Tibial nerve (tissue), 4 donors: Measurements from ENCODE around the gene RIMS3.

Experiments
- EP300 ChIP-seq, 2 donors: sonication (generic); formaldehyde crosslinking; IDR thresholded peaks; one replicate each; pipeline ENCODE4 v1.6.1; 2017; ENCODE audit warnings: antibody characterized with exemption in 2 of 2, mild to moderate bottlenecking in 1 of 2
- POLR2A ChIP-seq, 2 donors: fragments of 450-650 bp; IDR thresholded peaks; one replicate each; pipeline ENCODE4 v1.6.1; 2017; ENCODE audit warnings: antibody characterized with exemption in 2 of 2, mild to moderate bottlenecking in 2 of 2, moderate library complexity in 2 of 2
- TF ChIP-seq, protein P1 (sequence below), 5 experiments: fragments of 200-600 bp in 3 of 5; fragments of 450-650 bp in 2 of 5; sonication (generic) in 3 of 5; IDR thresholded peaks; one replicate each; pipeline ENCODE4 v1.5.1; 2016 to 2019; ENCODE audit warnings: antibody characterized with exemption in 5 of 5, mild to moderate bottlenecking in 3 of 5, moderate library complexity in 2 of 5

DNA sequence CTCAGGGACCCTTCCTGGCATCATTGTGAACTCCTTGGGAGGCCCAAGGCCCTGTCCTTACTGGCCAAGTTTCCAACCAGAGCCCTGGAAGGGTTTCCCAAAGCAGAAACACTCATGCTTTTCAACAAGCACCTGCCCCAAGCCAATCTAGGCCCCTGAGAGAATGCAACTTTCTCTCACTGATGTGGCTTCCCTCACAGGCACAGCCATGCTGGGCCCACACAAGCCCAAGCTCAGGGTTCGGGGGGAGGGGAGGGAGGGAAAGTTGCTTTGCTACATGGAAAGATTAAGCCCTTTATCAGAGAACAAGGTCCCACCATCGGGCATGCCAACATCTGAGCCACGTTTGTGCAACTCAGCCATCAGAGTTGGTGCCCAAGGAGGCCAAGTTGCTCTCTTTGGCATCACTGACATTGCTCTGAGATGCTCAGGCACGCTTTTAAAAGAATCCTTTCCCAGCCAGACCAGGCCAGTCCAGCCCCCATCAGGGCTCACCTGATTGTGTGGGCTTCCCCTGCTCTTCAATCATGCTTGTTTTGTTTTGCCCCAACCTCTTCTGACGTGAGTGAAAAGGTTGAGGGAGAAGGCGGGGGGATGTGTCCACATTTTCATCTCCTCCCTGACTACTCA, 43.5 kb downstream of the RIMS3 start:
- no peak for TF ChIP-seq EP300 (IDR thresholded peaks at IDR 0.05)
- TF ChIP-seq, protein P1, sequence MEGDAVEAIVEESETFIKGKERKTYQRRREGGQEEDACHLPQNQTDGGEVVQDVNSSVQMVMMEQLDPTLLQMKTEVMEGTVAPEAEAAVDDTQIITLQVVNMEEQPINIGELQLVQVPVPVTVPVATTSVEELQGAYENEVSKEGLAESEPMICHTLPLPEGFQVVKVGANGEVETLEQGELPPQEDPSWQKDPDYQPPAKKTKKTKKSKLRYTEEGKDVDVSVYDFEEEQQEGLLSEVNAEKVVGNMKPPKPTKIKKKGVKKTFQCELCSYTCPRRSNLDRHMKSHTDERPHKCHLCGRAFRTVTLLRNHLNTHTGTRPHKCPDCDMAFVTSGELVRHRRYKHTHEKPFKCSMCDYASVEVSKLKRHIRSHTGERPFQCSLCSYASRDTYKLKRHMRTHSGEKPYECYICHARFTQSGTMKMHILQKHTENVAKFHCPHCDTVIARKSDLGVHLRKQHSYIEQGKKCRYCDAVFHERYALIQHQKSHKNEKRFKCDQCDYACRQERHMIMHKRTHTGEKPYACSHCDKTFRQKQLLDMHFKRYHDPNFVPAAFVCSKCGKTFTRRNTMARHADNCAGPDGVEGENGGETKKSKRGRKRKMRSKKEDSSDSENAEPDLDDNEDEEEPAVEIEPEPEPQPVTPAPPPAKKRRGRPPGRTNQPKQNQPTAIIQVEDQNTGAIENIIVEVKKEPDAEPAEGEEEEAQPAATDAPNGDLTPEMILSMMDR (IDR thresholded peaks at IDR 0.05): no peak
- TF ChIP-seq POLR2A (IDR thresholded peaks at IDR 0.05): no peak
